Esophagus squamous epithelium (tissue), 4 donors: ENCODE results near the gene TAP1.

ENCODE experiments used
- POLR2A ChIP-seq, 4 donors: fragments of 450-650 bp; IDR thresholded peaks; one replicate each; pipeline ENCODE4 v1.6.1; 2017; ENCODE audit warnings: antibody characterized with exemption in 4 of 4, mild to moderate bottlenecking in 4 of 4, moderate library complexity in 3 of 4
- TF ChIP-seq, protein P1 (sequence below), 6 experiments: fragments of 450-650 bp in 4 of 6; fragments of 200-600 bp in 2 of 6; sonication (generic) in 2 of 6; IDR thresholded peaks; one replicate each; pipeline ENCODE4 v1.5.1; 2016 to 2019; ENCODE audit warnings: antibody characterized with exemption in 6 of 6, mild to moderate bottlenecking in 4 of 6, moderate library complexity in 4 of 6

DNA sequence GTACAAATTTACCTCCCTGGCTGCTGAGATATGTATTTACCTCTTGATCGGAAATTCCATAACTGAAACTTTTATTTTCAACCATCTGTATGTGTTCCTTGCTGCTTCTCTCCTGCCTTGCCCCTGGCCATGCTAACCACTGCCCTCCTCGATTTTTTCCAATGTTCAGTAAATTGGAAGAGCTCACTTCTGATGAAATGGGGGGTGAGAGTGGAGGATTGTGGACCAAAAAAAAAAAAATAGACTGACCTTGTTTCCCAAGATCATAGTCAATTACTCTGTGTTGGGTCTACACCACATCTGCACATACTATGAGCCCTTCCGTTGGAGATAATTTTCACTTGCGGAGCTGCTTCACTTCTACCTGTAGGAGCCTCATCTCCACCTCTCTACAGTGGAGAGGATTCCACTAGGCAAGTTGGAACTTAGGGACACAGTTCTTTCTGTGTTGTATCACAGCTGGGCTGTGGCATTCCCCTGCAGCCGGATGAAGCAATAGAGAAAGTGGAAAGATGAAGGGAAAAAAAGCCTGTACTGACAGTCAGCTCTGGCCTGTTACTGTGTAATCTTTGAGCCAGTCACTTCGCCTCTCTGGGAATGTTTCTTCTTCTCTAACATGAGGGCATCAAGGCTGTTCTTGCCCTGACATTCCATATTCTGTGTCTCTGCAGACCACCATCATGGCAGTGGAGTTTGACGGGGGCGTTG lies 2.1 kb upstream of the TAP1 start:
- TF ChIP-seq, protein P1, sequence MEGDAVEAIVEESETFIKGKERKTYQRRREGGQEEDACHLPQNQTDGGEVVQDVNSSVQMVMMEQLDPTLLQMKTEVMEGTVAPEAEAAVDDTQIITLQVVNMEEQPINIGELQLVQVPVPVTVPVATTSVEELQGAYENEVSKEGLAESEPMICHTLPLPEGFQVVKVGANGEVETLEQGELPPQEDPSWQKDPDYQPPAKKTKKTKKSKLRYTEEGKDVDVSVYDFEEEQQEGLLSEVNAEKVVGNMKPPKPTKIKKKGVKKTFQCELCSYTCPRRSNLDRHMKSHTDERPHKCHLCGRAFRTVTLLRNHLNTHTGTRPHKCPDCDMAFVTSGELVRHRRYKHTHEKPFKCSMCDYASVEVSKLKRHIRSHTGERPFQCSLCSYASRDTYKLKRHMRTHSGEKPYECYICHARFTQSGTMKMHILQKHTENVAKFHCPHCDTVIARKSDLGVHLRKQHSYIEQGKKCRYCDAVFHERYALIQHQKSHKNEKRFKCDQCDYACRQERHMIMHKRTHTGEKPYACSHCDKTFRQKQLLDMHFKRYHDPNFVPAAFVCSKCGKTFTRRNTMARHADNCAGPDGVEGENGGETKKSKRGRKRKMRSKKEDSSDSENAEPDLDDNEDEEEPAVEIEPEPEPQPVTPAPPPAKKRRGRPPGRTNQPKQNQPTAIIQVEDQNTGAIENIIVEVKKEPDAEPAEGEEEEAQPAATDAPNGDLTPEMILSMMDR (IDR thresholded peaks at IDR 0.05), result no peak
- no peak for TF ChIP-seq POLR2A (IDR thresholded peaks at IDR 0.05)
